ENCODE data around the gene IL12RB2. TPM values are rescaled to one million over a fixed set of nuclear protein-coding genes. Genes with fewer than 3 reads are reported as not detected.
A peak's percentile ranks its signal among the peaks of the same experiment; 100 is the strongest.

The IL12RB2 gene
- total RNA-seq, 1 donor from 2014 or later: not detected

DNA sequence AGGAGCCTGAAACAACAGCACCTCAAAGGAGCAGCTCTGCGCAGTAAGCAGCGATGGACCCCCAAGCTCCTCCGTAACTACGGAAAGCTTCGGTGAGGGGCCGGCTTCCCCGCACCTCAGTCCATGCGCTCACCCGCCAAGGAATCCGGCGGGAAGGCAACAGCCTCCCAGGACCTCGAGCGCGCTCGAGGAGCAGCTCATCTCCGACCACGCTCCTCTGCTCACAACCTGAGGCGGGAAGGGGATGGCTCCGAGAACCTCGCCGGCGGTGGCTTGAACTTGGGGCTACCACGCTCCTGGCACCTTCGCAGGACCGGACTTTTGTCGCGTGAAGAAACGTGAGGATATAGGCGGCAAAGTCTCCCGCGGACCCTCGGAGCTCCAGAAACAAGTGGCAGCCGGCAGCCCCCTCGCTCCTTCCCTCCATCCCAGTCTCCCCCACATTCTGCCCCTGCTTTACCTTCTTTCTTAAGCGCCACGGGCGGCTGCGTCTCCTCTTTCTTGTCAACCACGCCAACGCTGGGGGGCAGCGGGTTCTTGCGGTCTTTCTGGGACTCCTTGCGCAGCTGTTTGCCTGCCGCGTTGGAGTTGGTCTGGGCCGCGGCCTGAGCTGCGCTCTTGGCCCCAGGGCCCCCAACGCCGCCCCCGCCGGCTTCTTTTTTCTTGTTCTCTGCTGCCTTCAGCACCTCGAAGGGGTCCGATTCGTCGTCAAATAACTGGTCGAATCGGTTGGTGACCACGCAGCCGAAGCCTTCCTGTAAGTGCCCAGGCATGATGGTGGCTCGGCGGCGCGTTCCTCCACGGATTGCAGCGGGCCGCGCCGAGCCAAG is 122.1 kb downstream of the IL12RB2 start:
- Histone ChIP-seq H3K9me3 (no peaks in the 10 kb centered on the region), H3K4me1 (peaks cover 0 to 32% of the 10 kb centered on the region in 2 donors), H3K4me3 (peak overlapping the region; percentile 83 to 88), H3K27me3 (no peaks in the 10 kb centered on the region), H3K36me3 (peaks cover 3 to 12% of the 10 kb centered on the region in 2 donors), H3K27ac (peak overlapping the region; percentile 94 to 98)
- intact Hi-C loops (cut with DNase I): loop anchor here (2.0 to 10.0 kb wide), 7 partner anchors 31 to 505 kb away; partner anchors contain the start of genes DNAI4, GADD45A and MIER1
- TF ChIP-seq, protein P1, sequence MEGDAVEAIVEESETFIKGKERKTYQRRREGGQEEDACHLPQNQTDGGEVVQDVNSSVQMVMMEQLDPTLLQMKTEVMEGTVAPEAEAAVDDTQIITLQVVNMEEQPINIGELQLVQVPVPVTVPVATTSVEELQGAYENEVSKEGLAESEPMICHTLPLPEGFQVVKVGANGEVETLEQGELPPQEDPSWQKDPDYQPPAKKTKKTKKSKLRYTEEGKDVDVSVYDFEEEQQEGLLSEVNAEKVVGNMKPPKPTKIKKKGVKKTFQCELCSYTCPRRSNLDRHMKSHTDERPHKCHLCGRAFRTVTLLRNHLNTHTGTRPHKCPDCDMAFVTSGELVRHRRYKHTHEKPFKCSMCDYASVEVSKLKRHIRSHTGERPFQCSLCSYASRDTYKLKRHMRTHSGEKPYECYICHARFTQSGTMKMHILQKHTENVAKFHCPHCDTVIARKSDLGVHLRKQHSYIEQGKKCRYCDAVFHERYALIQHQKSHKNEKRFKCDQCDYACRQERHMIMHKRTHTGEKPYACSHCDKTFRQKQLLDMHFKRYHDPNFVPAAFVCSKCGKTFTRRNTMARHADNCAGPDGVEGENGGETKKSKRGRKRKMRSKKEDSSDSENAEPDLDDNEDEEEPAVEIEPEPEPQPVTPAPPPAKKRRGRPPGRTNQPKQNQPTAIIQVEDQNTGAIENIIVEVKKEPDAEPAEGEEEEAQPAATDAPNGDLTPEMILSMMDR (IDR thresholded peaks at IDR 0.05): no peak
- DNase-seq (ENCODE audit: low spot score in 2 of 2): peak in 1 of 2 donors; percentile 65

DNA sequence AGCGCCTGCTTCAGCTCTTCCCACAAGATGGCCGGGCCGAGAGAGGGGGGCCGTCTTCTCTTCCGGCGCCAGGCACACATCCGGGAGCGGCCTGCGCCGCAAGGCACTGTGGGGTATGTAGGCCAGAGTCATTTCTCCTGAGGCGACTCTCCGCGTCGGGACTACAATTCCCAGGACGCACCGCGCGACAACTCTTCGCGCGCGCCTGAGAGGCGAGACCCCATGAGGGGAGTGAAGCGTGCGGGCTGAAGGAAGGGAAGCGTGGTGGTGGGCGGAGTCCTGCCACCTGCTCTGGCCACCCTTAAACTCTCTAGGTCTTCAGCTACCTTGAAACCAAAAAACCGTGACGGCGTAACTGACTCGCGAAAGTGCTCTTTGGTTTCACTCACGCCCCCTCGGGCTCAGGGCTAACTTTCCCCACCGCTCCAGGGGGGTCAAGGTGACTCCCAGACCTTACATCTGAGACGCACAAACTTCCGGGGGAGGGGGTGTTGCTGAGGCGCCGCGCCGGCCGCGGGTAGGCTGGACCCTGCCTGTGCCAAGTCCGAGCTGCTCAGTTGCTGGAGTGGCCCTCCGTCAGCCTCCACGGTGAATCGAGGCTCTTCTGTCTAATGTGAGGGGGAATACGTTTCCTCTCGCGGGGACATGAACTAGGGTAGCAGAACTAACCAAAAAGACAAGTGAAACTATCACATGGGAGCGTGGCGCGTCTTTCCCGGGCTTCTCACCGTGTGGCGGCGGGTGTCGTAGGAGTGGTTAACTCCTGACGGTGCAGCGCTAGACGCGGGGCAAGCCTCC is 122.9 kb downstream of the IL12RB2 start, which contains the start of gene SERBP1:
Gene SERBP1 (minus strand): TSS at position 45 of the 798 bp plus-strand sequence. CDS start 102 bp downstream, outside the sequence.
- Histone ChIP-seq H3K36me3 (peaks cover 3 to 4% of the 10 kb centered on the region in 2 donors), H3K27ac (peak within 1 kb of the TSS; percentile 94 to 98), H3K27me3 (no peaks in the 10 kb centered on the region), H3K9me3 (no peaks in the 10 kb centered on the region), H3K4me1 (peaks cover 0 to 31% of the 10 kb centered on the region in 2 donors), H3K4me3 (peak within 1 kb of the TSS; percentile 83 to 88)
- TF ChIP-seq, protein P1 (IDR thresholded peaks at IDR 0.05): no peak
- DNase-seq (ENCODE audit: low spot score in 2 of 2): peak; percentile 88 to 98
- intact Hi-C loops (cut with DNase I): loop anchor here (2.0 to 10.0 kb wide), 6 partner anchors 30 to 506 kb away; partner anchors contain the start of genes DNAI4, GADD45A and MIER1

DNA sequence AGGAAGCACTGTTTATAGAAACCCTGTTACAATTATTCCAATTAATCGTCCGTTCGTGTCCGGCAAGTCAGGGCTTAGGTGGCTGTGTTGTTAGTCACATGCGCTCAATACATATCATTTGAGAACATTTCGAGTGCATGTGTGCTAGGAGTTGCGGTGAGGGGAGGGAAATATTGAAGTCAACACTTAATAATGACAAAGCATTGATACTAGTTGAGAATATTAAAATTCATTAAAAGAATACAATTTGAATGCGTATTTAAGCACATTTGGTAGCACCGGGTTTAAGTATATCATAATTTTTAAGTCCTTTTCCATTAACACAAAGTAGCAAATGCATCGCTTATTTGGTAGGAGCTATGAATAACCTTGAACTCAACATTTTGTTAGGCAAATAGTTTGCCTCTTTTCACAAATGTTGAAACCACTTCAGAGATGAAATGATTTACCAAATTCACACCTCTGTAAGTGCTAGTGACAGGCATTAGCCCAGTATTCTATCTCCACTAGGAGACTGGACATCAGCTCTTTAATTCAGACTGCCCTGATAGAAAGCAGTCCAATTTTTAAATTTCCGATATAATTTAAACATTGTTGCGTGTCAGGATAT is 123.6 kb downstream of the IL12RB2 start:
- Histone ChIP-seq H3K4me3 (peak overlapping the region; percentile 83 to 88), H3K27ac (peak overlapping the region; percentile 94 to 98), H3K9me3 (no peaks in the 10 kb centered on the region), H3K27me3 (no peaks in the 10 kb centered on the region), H3K4me1 (peaks cover 0 to 25% of the 10 kb centered on the region in 2 donors), H3K36me3 (no peaks in the 10 kb centered on the region)
- DNase-seq (ENCODE audit: low spot score in 2 of 2): no peak
- TF ChIP-seq, protein P1 (IDR thresholded peaks at IDR 0.05): no peak
- intact Hi-C loops (cut with DNase I): loop anchor here (2.0 to 10.0 kb wide), 6 partner anchors 30 to 506 kb away; partner anchors contain the start of genes DNAI4, GADD45A and MIER1

DNA sequence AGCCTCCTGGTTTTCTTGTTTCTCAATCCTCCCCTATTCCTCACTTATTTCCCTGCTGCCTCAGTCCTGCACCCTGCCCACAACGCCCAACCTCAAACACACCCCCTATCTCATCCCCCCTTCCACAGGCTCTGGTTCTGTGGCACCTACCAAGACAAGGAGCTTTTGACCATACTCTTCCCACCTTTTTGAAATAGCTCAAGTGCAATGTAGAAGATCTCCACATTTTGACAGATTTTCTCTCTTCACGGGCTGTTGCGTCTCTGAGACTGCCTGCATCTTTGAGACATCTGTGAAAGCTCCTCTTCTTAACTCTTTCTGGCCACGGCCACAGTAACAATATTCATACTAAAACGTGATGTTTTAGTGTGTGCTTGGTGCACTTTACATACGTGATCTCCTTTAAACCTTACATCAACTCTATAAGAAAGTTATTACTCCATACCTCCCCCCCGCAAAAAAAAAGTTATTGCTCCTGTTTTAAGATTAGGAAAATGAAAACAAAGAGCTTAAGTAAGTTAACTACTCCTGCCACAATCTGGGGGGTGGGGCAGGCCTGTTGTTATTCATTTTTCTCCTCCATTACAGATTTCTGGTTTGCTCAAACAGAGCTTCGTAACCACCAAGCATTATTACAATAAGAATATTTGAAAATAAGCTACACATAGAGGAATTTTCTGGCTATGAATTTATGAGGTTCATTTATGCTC is 124.4 kb downstream of the IL12RB2 start:
- H3K9me3 ChIP-seq: no peaks in the 10 kb centered on the region
- no peaks in the 10 kb centered on the region for H3K36me3 ChIP-seq
- peak overlapping the region; percentile 94 to 98 for H3K27ac ChIP-seq
- TF ChIP-seq, protein P1 (IDR thresholded peaks at IDR 0.05): no peak
- peak overlapping the region in 1 of 2 donors; percentile 88 for H3K4me3 ChIP-seq
- no peak for DNase-seq (ENCODE audit: low spot score in 2 of 2)
- intact Hi-C loops (cut with DNase I): loop anchor here (2.0 to 10.0 kb wide), 6 partner anchors 29 to 507 kb away; partner anchors contain the start of genes DNAI4, GADD45A and MIER1
- H3K27me3 ChIP-seq: no peaks in the 10 kb centered on the region
- H3K4me1 ChIP-seq: peaks cover 0 to 20% of the 10 kb centered on the region in 2 donors
